GM18870 (cell line): Measurements from ENCODE around the gene SFRP5.

ENCODE experiments used
- ATAC-seq: cut with Tn5 transposase; IDR thresholded peaks from one replicate; pipeline ENCODE4 v1.9.1; 2021; ENCODE audit warnings: moderate library complexity; ENCODE audit not compliant: unreplicated experiment

SFRP5 gene

GRCh38 chr10:97788552-97789442 lies 17.0 kb upstream of the SFRP5 start:
- ATAC-seq = no peak

- no peak for ATAC-seq
These were observed 13.9 kb upstream of the SFRP5 start for GRCh38 chr10:97785731-97786130.

DNA sequence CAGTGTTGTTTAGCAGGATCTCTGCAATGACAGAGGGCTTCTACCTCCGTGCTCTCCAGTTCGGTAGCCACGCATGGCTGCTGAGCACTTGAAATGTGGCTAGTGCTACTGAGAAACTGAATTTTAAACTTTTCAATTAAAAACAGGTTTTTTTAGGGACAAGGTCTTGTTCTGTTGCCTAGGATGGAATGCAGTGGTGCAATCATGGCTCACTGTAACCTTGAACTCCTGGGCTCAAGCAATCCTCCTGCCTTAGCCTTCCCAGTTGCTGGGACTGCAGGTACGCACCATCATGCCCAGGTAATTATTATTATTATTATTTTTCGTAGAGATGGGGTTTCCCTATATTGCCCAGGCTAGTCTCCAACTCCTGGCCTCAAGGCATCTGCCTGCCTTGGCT lies 13.4 kb upstream of the SFRP5 start:
- ATAC-seq = no peak

DNA sequence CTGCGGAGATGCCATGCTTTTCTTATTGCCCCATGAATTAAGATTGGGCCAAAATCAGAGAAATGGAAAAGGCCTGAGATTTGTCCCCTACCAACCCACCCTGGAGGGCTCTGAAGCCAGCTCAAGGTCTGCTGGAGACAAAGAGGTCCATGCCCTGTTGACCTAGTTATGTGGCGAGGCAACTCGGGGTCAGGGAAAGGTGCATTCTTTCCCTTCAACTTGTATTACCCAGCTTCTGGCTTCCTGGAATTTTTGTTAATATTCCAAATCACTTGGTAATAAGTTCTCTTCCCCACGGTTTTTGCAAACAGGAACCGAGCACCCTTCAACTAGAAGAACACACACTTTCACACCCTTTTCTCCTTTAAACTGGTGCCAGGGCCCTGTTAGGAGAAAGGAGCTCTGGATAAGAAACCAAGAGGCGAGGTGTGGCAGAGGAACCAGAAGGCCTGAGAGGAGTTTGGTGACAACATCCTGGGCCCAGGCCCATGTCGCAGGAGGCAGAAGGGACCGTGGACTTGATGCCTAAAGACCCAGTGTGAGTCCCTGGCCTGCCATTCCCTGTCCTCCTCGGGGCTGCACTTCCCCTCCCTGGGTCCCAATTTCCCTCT lies 12.5 kb upstream of the SFRP5 start:
- no peak for ATAC-seq

GRCh38 chr10:97782455-97783228 lies 10.8 kb upstream of the SFRP5 start:
- no peak for ATAC-seq

DNA sequence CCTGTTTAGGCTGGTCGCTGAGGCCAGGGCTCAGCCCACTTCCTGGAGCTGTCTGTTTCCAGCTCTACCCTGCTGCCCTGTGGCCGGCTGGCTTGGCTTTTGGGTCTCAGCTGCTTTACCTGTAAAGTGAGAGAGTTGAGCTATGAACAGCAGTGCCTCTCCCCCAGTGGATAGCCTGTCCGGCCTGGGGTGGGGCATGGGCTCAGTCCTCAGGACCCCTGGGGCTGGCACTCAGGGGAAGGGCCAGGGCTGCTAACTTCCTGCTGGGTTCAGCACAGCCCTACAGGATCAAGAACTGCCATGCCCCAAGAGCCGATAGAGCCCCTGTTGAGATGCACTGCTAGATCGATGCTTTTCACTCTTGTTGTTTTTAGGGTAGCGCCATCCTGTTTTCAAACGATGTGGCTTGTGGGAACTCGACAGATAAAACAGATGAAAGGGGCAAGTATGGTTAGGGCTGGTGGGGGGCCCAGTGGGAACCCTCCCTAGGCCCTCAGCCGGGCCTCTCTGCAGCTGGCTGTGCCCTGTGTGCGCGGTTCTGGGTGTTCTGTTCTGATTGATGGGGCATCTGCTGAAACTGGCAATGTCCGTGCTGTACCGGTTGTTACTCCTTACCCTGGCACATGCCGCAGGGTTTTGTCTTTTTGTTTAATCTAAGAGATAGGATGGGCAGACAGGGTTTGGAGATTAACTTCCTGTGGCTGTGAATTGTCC lies 10.0 kb upstream of the SFRP5 start:
- no peak for ATAC-seq

GRCh38 chr10:97780841-97781617 lies 9.2 kb upstream of the SFRP5 start:
- ATAC-seq = no peak

GRCh38 chr10:97779975-97780374 lies 8.2 kb upstream of the SFRP5 start:
- ATAC-seq = no peak

- no peak for ATAC-seq
These were observed 7.7 kb upstream of the SFRP5 start for GRCh38 chr10:97779492-97779891.

- no peak for ATAC-seq
These were observed 6.9 kb upstream of the SFRP5 start for GRCh38 chr10:97778452-97779302.

DNA sequence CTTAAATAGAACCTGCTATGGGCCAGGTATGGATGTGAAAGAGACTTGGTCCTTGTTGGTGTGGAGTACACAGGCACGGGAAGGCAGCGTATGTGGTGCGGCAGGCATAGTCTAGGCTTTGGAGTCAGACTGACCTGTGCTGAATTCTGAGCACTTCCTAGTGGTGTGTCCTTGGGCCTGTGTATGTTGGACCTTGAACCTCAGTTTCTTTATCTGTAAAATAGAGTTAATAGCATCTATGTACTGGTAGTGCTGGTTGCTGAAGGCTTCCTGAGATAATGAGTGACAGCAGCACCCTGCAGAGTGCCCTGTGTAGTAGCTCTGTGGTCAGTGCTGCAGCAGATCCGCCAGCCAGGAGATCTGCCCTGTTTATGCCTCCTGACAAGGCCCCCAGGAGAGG lies 5.3 kb upstream of the SFRP5 start:
- ATAC-seq = no peak

GRCh38 chr10:97774811-97775294 lies 3.1 kb upstream of the SFRP5 start:
- no peak for ATAC-seq

DNA sequence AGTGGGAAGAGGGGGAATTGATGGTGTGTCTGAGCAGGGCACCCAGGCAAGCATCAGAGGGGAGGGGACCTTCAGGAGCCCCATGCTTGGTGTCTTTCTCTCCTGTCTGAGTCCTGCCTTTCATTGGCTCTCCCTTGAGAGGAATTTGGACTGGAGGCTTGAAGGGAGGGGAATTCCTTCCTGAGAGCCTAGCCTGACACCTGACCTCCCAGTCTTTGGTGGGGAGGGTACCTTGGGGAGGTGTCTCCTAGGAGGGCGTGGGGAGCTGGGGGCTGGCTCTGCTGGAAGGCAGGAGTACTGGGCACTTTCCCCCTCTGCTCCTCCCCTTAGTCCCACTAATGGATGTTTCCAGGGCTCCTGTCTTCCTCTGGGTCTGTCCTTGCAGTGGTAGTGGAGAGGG lies 1.3 kb upstream of the SFRP5 start:
- no peak for ATAC-seq

- ATAC-seq = no peak
These were observed 526 bp downstream of the SFRP5 start for GRCh38 chr10:97771055-97771891.

- no peak for ATAC-seq
These were observed 1.5 kb downstream of the SFRP5 start for GRCh38 chr10:97770255-97770654.

DNA sequence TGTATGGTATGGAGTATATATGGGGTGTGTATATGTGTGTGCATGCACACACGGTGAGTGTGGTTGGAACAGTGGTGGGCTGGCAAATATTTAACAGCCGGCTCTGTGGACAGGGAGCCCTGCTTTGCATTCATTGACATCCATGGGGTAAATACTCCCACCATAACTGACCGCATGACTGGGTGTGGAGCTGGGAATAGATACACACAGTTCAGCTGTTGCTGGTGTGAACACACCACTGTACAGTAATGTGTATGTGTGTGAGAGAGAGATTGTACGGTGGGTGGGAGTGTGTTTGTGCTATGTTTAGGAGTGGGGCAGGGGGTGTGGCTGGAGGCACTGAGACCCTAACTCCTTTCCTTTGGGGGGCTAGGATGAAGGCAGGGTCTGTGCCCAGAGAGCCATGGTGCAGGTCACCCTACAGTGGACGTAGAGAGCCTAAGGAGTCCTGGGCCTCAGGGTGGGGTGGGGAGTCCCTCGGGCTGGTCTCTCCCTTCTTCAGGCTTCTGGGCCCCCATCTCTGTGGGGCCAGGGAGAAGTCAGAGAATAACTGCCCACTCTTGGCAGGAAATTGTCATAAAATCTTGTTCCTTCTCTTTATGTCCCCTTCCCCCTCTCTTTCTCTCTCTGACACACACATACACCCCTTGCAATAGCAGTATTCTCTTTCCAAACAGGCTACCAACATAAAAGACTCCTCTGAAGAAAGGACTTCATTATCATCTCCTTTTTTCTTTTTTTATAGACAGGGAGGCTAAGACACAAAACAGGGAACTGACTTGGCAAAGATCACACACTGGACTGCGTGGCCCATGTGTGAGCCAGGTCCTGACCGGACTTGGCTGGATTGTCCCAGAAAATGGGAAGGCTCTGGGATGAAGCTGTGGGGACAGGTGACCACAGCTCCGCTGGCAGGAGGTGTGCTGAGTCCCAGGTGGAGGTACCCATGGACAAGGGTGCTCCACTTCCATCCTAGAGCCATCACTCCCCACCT lies 3.2 kb downstream of the SFRP5 start:
- ATAC-seq = no peak
